Activated CD4-positive, alpha-beta memory T cell treated with anti-CD3 and anti-CD28 coated beads, Interleukin-2, amount 10 ng/mL, durations not matched to agents 7 days and 5 days (primary cell): ENCODE measurements around the gene TUBA3D. TPM values are rescaled to one million over a fixed set of nuclear protein-coding genes. Genes with fewer than 3 reads are reported as not detected.
"Not testable (repeated sequence)": the region's sequence is repeated elsewhere in the genome, so short reads cannot be mapped to it uniquely, and the experiment has no call there.

ENCODE experiments used
- CTCF ChIA-PET: fragments of 350-600 bp; sonication (Branson Sonifier 250); formaldehyde crosslinking; loops from one replicate; lab custom pipeline; 2021; ENCODE audit warnings: antibody characterized with exemption, inconsistent platforms; lab: Charles Lee
- POLR2A ChIA-PET: fragments of 350-600 bp; sonication (Branson Sonifier 250); formaldehyde crosslinking; loops from one replicate; lab custom pipeline; 2021; ENCODE audit warnings: antibody characterized with exemption; lab: Charles Lee
- DNase-seq: peaks from one replicate; pipeline ENCODE4 v3.0.0-alpha.2; 2020
- H3K27ac Mint-ChIP-seq: one replicate; pipeline ENCODE4 v1.8.0; 2021; ENCODE audit warnings: mild to moderate bottlenecking, mixed read lengths
- H3K27me3 Mint-ChIP-seq: one replicate; pipeline ENCODE4 v1.8.0; 2021; ENCODE audit warnings: mixed read lengths
- H3K36me3 Mint-ChIP-seq: one replicate; pipeline ENCODE4 v1.8.0; 2021; ENCODE audit warnings: low read depth, mixed read lengths
- H3K4me1 Mint-ChIP-seq: one replicate; pipeline ENCODE4 v1.8.0; 2021; ENCODE audit warnings: mixed read lengths
- H3K4me3 Mint-ChIP-seq: one replicate; pipeline ENCODE4 v1.8.0; 2021; ENCODE audit warnings: mild to moderate bottlenecking, mixed read lengths
- H3K9me3 Mint-ChIP-seq: one replicate; pipeline ENCODE4 v1.8.0; 2021; ENCODE audit warnings: mixed read lengths
- total RNA-seq, 2 experiments: library from RNA; stranded (reverse); gene quantifications; one replicate each; pipeline ENCODE4 v1.2.3, GENCODE V29; 2021

The TUBA3D gene
- total RNA-seq, 2 experiments from 2014 or later, result not detected

DNA sequence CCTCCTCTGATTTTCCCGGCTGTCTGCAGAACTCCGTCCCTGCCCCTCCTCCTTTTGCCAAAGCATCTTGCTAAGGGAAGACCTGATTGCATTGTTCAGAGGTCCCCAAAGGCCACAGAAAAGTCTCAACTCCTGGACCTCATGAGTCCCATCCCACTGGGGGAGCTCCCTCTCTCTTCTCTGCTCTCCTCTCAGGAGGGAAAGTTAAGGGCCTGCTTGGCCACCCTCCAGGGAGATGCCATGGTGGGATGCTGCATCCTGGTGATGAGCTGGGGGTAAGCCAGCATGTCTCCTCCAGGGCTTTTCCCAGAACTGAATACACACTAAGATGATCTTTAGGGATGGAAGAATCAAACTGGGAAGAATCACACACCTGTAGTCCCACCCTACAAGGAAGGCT, 2.7 kb upstream of the TUBA3D start:
- DNase-seq, H3K27ac Mint-ChIP-seq, H3K27me3 Mint-ChIP-seq, H3K9me3 Mint-ChIP-seq, CTCF ChIA-PET, H3K4me3 Mint-ChIP-seq, H3K36me3 Mint-ChIP-seq, POLR2A ChIA-PET, H3K4me1 Mint-ChIP-seq: not testable (repeated sequence)

DNA sequence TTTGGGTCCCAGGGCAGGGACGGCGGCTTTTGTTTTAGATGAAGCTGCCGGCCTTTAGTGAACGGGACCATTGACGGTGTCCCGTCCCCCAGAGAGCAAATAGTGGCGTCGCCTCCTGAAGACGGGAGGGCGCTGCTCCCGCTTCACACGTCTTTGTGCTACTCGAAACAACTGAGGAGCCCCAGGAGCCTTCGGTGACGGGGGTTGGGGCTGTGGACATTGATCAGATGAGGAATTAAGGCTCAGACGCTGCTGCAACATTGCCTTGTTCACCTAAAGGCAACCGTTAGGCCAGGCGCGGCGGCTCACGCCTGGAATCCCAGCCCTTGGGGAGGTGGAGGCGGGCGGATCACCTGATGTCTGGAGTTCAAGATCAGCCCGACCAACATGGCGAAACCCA, 444 bp downstream of the TUBA3D start:
- H3K27me3 Mint-ChIP-seq, CTCF ChIA-PET, H3K9me3 Mint-ChIP-seq, H3K4me1 Mint-ChIP-seq, H3K27ac Mint-ChIP-seq, POLR2A ChIA-PET, H3K4me3 Mint-ChIP-seq, DNase-seq: not testable (repeated sequence)
- H3K36me3 Mint-ChIP-seq, result peaks cover 12% of the 10 kb centered on the region

DNA sequence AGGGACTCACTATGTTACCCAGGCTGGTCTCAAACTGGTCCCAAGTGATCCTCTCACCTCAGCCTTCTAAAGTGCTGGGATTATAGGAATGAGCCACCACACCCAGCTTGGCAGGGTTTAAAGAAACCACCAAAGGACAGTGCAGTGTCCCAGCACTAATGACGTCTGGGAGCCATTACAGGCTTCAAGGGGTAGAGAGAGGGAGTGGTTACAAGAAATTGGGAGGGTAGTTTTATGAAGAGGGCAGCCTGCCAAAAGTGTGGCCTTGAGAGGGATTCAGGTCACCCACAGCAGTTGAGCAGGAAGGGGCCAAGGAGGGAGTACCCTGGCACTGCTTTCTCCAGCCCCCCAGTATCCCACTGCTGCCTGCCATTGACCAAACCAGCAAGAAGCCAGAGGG, 1.3 kb downstream of the TUBA3D start:
- H3K36me3 Mint-ChIP-seq, result peaks cover 17% of the 10 kb centered on the region
- CTCF ChIA-PET, H3K9me3 Mint-ChIP-seq, H3K4me1 Mint-ChIP-seq, POLR2A ChIA-PET, DNase-seq, H3K27ac Mint-ChIP-seq, H3K4me3 Mint-ChIP-seq, H3K27me3 Mint-ChIP-seq: not testable (repeated sequence)

DNA sequence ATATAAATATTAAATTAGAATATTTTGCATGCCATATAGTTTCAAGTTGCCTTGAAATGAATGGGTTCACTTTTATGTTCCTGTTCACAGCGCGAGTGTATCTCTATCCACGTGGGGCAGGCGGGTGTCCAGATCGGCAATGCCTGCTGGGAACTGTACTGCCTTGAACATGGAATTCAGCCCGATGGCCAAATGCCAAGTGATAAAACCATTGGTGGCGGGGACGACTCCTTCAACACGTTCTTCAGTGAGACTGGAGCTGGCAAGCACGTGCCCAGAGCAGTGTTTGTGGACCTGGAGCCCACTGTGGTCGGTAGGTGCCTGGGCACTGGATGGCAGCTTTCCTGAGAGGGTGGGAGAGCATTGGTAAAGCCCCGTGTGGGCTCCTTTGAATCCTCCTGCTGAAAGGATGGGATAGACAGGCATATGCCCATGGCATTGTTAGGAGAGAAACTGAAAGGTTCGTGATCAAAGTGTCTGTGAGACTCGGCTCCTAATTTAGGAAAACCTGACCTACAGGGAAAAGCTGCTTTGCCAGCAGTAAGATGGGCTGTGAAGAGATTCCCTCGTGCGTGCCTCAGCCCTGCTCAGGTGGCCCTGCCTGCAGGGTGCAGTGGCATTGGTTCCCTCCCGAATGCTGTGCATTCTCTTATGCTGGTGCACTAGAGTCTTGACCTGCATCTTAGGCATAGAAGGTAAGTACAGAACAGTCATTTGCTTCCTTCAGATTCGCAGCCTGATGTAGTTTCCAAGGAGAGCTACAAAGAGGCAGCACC, 2.3 kb downstream of the TUBA3D start:
- CTCF ChIA-PET, H3K9me3 Mint-ChIP-seq, POLR2A ChIA-PET, H3K27me3 Mint-ChIP-seq, H3K4me1 Mint-ChIP-seq, H3K4me3 Mint-ChIP-seq, H3K27ac Mint-ChIP-seq: not testable (repeated sequence)
- peaks cover 25% of the 10 kb centered on the region for H3K36me3 Mint-ChIP-seq
- peak; percentile 9 for DNase-seq

DNA sequence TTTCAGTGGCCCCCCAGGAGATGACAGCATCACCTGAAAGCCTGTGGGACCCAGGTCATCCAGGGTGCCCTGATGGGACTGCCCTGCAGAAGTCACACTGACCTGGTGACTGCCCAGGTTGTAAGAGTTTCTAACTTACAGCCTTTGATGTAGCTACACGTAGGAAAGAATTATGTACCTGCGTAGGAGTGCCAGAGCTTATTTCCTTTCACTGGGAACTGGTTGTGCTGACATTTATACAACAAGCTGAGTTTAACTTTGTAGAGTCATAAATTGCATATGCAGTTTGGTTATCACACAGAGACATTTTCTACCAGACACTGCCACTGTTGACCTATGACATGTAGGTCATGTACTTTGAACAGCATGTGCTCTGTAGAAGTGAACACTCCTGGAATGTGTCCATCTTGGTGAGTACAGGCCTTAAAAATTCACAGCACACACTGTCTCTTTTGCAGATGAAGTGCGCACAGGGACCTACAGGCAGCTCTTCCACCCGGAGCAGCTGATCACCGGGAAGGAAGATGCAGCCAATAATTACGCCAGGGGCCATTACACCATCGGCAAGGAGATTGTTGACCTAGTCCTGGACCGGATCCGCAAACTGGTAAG, 3.0 kb downstream of the TUBA3D start:
- H3K4me3 Mint-ChIP-seq, POLR2A ChIA-PET, DNase-seq, CTCF ChIA-PET, H3K4me1 Mint-ChIP-seq, H3K9me3 Mint-ChIP-seq, H3K27ac Mint-ChIP-seq, H3K27me3 Mint-ChIP-seq: not testable (repeated sequence)
- H3K36me3 Mint-ChIP-seq, result peaks cover 25% of the 10 kb centered on the region

DNA sequence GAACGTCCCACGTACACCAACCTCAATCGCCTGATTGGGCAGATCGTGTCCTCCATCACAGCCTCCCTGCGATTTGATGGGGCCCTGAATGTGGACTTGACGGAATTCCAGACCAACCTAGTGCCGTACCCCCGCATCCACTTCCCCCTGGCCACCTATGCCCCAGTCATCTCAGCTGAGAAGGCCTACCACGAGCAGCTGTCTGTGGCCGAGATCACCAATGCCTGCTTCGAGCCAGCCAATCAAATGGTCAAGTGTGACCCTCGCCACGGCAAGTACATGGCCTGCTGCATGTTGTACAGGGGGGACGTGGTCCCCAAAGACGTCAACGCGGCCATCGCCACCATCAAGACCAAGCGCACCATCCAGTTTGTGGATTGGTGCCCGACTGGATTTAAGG, 4.4 kb downstream of the TUBA3D start:
- H3K4me1 Mint-ChIP-seq, H3K27me3 Mint-ChIP-seq, CTCF ChIA-PET, DNase-seq, H3K27ac Mint-ChIP-seq, H3K9me3 Mint-ChIP-seq, H3K4me3 Mint-ChIP-seq, POLR2A ChIA-PET: not testable (repeated sequence)
- peaks cover 28% of the 10 kb centered on the region for H3K36me3 Mint-ChIP-seq

DNA sequence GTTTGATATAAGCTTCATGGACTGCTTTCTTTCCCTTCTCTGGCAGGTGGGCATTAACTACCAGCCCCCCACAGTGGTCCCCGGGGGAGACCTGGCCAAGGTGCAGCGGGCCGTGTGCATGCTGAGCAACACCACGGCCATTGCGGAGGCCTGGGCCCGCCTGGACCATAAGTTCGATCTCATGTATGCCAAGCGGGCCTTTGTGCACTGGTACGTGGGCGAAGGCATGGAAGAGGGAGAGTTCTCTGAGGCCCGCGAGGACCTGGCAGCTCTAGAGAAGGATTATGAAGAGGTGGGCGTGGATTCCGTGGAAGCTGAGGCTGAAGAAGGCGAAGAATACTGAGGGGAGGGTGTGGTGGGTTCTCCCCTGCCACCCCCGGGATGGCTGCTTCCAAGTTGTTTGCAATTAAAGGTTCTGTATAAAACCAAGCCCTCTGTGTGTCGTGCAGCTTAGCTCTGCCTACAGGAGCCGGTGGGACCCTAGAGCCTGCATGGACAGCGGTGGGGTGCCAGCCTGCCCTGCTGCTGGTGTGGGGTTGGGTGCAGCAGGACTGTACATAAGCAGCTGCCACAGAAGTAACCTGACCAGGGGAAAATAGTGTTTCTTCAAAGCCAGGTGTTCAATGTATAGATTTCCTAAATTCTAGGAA, 6.7 kb downstream of the TUBA3D start:
- H3K4me1 Mint-ChIP-seq, H3K9me3 Mint-ChIP-seq, H3K4me3 Mint-ChIP-seq, H3K27ac Mint-ChIP-seq, CTCF ChIA-PET, H3K27me3 Mint-ChIP-seq, DNase-seq: not testable (repeated sequence)
- peaks cover 23% of the 10 kb centered on the region for H3K36me3 Mint-ChIP-seq
- POLR2A ChIA-PET, result interaction anchor here (0.9 kb wide), 1 partner anchor 12 kb away, joined by 4 read pairs; no protein-coding TSS in a partner anchor

DNA sequence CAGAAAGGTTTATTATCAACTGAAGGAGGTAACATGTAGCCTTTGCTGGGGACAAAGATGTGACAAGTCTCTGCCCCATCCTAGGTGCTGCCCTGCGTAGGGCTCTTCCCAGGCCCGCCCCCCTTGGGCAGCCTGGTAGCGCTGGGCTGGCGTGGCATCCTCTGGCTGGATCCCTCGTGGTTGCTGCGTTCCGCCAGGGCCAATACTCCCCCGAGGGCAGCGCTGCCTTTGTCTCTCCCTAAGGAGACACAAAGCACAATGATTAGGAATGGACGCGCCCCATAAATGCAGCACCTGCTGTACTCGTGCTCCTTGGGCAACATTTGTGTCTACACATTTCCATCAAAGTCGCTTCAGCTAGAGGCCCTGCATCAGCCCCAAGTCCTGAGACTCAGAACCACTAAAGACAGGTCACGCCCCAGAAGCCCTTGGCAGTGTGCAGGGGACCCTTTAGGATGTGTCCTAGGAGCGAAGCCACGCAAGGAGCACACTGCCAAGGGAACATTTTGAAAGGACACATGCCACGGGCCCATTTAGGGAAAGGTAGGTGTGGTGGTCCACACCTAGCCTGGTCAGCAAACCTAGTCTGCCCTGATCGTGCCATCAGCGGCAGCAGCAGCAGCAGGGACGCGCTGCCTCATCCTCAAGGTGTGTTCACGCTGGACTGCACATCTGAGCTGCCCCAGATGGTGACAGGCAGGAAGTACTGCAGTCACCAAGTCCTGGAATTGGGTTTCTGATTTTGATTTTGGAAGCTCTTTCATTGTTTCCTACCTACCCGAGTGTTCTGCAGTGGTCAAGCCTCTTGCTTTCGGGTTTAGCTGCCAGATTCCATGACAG, 8.3 kb downstream of the TUBA3D start:
- H3K4me1 Mint-ChIP-seq, result peaks cover 12% of the 10 kb centered on the region
- peaks cover 24% of the 10 kb centered on the region for H3K36me3 Mint-ChIP-seq
- H3K9me3 Mint-ChIP-seq, H3K27me3 Mint-ChIP-seq, DNase-seq, H3K27ac Mint-ChIP-seq, H3K4me3 Mint-ChIP-seq, POLR2A ChIA-PET: not testable (repeated sequence)
- CTCF ChIA-PET, result interaction anchor here (1.0 kb wide), 1 partner anchor 9 kb away, joined by 4 read pairs; no protein-coding TSS in a partner anchor

DNA sequence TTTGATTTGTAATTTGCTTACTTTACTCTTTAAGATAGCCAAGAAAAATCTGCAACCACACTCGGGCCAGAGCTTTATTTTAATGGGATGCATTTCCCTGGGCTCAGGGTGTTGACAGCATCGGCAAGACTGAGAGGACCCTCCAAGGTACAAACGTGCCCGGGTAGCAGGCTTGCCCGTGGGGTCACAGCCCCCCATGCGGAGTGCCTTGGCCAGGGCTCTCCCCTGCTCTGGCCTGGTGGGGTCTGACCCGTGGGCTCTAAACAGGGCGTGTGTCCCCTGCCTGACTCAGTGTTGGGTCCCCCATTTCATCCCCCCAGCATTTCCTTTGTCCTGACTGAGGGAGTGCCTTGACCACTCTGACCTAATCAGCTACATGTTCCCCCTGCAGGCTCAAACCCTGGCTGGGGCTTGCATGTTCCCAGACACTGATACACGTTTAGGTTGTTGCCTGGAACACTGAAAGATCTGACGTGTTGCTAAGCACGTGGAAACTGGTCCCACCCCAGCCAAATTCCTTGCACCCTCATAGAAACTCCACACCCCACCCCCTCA, 9.1 kb downstream of the TUBA3D start:
- H3K9me3 Mint-ChIP-seq, H3K4me3 Mint-ChIP-seq, H3K27me3 Mint-ChIP-seq, DNase-seq, H3K27ac Mint-ChIP-seq, POLR2A ChIA-PET: not testable (repeated sequence)
- H3K36me3 Mint-ChIP-seq, result peaks cover 27% of the 10 kb centered on the region
- CTCF ChIA-PET, result interaction anchor here (1.2 kb wide), 1 partner anchor 71 kb away, joined by 3 read pairs; no protein-coding TSS in a partner anchor
- H3K4me1 Mint-ChIP-seq, result peaks cover 17% of the 10 kb centered on the region

DNA sequence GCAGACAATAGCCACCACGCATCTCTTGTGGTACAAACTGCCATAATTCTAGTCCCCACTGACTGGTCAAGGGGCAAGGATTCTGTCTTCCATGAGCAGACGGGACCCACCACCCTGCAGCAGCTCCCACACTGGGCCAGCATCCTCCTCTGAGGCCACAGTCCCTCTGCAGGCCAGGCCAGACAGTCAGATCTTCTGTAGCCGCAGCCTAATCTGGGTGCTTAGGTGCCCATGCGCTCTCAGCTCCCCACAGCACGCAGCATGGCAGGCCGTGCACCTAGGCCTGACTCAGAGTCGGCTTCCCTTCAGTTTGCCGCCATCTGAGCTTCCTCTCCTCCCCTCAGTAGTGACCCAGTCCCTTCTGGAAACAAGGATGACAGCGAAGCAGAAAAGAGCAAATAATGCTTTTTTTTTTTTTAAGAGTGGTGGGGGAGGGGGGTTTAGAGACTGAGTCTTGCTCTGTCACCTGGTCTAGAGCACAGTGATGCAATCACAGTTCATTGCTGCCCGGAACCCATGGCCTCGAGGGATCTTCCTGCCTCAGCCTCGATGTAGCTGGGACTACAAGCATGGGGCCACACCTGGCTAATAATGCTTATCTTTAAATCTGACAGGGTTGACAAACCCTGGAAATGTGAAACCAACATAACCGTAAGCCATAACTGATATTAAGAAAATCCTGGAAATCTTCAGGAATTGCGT, 10.4 kb downstream of the TUBA3D start:
- H3K27me3 Mint-ChIP-seq, DNase-seq, POLR2A ChIA-PET, H3K9me3 Mint-ChIP-seq, H3K27ac Mint-ChIP-seq, H3K4me3 Mint-ChIP-seq: not testable (repeated sequence)
- Mint-ChIP-seq H3K4me1 (peaks cover 28% of the 10 kb centered on the region), H3K36me3 (peaks cover 38% of the 10 kb centered on the region)
- CTCF ChIA-PET, result interaction anchor here (1.2 kb wide), 1 partner anchor 73 kb away, joined by 3 read pairs; no protein-coding TSS in a partner anchor

DNA sequence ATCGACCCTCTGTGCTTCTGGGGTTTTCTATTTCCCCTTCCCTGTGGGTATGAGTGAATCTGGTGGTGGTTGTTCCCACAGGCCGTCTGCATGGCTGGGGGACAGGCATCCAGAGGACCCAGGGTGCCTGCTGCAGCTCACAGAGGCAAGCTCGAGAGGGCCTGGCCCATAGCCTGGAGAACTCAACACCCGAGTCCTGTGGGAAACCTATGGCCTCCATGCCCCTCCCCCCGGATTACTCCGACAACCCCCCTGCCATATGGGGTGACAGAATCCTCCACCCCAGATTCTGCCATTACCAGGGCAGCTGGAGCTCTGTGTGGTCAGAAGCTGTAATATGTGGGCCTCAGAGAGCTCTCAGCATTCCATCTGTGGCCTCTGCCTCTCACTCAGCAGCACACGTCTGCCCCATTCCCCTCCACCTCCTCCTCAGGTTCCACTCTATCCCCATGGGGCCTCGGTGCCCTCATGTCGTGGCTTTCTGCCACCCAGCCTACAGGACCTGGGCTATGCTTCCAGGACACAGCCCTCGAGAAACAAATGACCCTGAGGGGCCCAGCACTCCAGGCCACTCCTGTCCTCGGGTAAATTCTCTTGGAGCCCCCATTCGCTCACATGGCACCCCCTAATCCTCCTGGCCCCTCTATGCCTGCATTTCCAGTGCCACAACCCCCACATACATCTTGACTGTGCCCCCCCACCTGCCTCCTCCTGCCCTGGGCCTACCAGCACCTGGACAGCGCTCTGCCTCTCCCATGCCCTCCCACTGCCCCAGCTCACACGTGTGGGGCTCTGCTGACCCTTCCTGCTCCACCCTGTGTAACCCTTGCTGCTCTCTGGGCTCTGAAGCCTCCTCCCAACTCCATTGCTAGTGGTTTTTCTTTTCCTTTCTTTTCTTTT, 12.6 kb downstream of the TUBA3D start:
- Mint-ChIP-seq H3K36me3 (peaks cover 33% of the 10 kb centered on the region), H3K27me3 (no peaks in the 10 kb centered on the region), H3K9me3 (no peaks in the 10 kb centered on the region), H3K4me3 (no peak overlapping the region), H3K4me1 (peaks cover 28% of the 10 kb centered on the region), H3K27ac (peak overlapping the region; percentile 21)
- ChIA-PET CTCF (no interaction called here), POLR2A (no interaction called here)
- no peak for DNase-seq
